Subcutaneous adipose tissue (tissue), 4 donors: ENCODE results near the gene CPOX. TPM values are rescaled to one million over a fixed set of nuclear protein-coding genes. Genes with fewer than 3 reads are reported as not detected.

Experiments used
- CTCF ChIP-seq: fragments of 450-650 bp; IDR thresholded peaks from one replicate; pipeline ENCODE4 v1.5.1; 2016; ENCODE audit warnings: low read depth, mild to moderate bottlenecking, control low read depth, antibody characterized with exemption, moderate library complexity
- total RNA-seq, 4 donors: library from RNA; depleted of rRNA; stranded (reverse); fragments of >200 nt; gene quantifications; one replicate each; pipeline ENCODE4 v1.1.0, GENCODE V29; 2016

The CPOX gene
- total RNA-seq, 4 donors from 2014 or later: 10.8 to 33.2 (median 16.2) TPM

- no peak for TF ChIP-seq CTCF
Observed at GRCh38 chr3:98532275-98532637, 61.2 kb downstream of the CPOX start.

GRCh38 chr3:98531622-98532274 lies 61.7 kb downstream of the CPOX start, which contains the start of gene GPR15:
GPR15 (plus strand) TSS chr3:98531978; CDS start chr3:98532034, 56 bp downstream.
- TF ChIP-seq CTCF: no peak

DNA sequence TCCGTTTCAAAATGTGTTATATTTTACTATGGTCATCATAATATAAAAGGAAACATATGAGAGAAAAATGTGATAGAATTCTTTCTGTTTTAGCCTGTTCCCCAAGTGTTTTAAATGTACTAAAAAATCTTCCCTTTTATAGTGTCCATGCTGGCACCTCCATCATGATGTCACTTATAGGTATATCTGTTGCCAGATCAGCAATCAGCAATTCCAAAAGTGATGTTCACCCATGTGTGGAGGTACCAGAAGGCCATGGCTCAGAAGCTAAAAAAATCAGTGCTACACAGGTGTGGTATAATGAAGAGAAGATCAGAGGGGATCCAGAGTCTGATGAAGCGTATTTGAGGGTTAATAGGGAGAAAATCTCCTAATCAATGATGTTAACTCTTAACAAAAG lies 62.7 kb downstream of the CPOX start:
- no peak for TF ChIP-seq CTCF

DNA sequence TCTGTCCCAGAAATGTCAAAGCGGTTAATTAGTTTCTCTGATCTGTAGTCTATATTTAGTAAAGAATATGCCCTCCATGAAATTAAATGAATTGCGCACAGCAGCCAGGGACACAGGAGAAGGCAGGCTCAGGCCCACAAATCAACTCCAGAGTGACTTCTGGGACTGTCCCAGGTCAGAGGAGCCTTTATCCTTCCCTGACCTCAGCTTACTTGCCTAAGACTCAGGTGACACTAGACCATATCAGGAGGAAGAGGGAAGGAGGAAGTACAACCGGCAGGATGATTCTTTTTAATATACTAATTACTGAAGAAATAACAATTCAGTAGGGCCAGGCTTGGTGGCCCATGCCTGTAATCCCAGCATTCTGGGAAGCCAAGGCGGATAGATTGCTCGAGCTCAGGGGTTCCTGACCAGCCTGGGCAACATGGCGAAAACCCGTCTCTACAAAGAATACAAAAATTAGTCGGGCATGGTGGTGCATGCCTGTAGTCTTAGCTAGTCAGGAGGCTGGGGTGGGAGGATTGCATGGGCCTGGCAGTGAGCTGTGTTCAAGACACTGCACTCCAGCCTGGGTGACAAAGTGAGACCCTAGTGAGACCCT lies 63.5 kb downstream of the CPOX start:
- no peak for TF ChIP-seq CTCF

Other genes with a start within 250 kb of the CPOX start
- gene OR5K4, start 239.8 kb downstream of the CPOX start, total RNA-seq: not detected
- gene OR5K3, start 202.9 kb downstream of the CPOX start, total RNA-seq: not detected
- gene OR5K1, start 130.4 kb downstream of the CPOX start, total RNA-seq: not detected
- not detected for gene OR5K2, start 95.9 kb downstream of the CPOX start, total RNA-seq
- 100 to 1,000 TPM in 3 of 4 donors, 10 to 100 TPM in 1; 68.8 to 152 (median 114) TPM for gene CLDND1, start 70.7 kb downstream of the CPOX start, total RNA-seq
- 1 to 10 TPM in 1 of 4 donors, not detected in 3; 1.3 TPM for gene GPR15, start 61.6 kb downstream of the CPOX start, total RNA-seq
- 10 to 100 TPM; 25.3 to 49.9 (median 37.3) TPM for gene ST3GAL6, start 169.7 kb upstream of the CPOX start, total RNA-seq